HG02623 (cell line): ENCODE results near the gene ADCK1.
"Not testable (repeated sequence)": the region's sequence is repeated elsewhere in the genome, so short reads cannot be mapped to it uniquely, and the experiment has no call there.

ENCODE experiments used
- ATAC-seq: cut with Tn5 transposase; IDR thresholded peaks from one replicate; pipeline ENCODE4 v1.9.1; 2021; ENCODE audit warnings: moderate library complexity; ENCODE audit not compliant: unreplicated experiment

The ADCK1 gene

GRCh38 chr14:77924141-77924948, 124.4 kb downstream of the ADCK1 start:
- ATAC-seq = no peak

DNA sequence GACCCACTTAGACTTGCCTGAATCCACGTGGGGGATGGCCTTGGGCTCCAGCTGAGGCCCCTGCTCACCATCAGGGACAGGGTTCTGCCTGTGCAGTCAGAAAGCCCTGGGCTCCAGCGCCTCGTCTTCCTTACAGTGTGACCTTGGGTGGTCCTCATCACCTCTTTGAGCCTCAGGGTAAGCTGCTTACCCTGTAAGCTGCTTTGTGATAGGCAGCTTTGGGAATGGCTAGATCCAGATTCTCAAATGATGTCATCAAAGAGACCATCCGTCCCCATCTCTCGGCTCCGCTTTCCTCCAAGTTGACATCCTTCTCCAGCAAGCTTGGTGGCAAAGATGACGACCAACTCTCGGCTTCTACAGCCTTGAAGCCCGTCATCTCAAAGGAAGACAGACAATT, 127.0 kb downstream of the ADCK1 start:
- ATAC-seq = no peak

- ATAC-seq = no peak
Observed at GRCh38 chr14:77931441-77931840, 131.5 kb downstream of the ADCK1 start.

DNA sequence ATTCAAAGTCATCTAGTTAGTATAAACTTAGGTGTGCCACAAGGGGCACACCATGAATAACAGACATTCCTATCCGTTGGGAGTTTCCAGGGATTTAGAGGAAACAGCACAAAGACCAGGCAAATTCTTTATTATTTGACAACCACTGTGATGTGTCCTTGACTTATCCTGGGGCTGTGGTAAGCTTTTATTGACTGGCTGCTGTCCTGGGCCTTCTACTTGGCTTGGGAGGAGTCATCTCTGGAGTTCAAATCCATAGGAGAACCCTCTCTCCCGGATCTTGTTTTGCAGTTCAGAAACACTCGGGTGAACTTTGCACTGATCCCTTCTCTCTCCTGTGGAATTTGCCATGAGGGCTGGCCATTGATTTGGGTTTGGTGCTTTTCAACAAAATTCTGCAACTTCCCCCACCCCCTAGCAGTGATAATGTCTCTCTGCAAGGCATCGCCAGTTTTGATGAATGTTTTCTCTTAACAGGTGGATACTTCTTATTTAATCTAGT, 136.3 kb downstream of the ADCK1 start:
- no peak for ATAC-seq

GRCh38 chr14:77947372-77947771, 147.5 kb downstream of the ADCK1 start:
- ATAC-seq = no peak

- no peak for ATAC-seq
Observed at GRCh38 chr14:77950371-77951063, 150.6 kb downstream of the ADCK1 start.

DNA sequence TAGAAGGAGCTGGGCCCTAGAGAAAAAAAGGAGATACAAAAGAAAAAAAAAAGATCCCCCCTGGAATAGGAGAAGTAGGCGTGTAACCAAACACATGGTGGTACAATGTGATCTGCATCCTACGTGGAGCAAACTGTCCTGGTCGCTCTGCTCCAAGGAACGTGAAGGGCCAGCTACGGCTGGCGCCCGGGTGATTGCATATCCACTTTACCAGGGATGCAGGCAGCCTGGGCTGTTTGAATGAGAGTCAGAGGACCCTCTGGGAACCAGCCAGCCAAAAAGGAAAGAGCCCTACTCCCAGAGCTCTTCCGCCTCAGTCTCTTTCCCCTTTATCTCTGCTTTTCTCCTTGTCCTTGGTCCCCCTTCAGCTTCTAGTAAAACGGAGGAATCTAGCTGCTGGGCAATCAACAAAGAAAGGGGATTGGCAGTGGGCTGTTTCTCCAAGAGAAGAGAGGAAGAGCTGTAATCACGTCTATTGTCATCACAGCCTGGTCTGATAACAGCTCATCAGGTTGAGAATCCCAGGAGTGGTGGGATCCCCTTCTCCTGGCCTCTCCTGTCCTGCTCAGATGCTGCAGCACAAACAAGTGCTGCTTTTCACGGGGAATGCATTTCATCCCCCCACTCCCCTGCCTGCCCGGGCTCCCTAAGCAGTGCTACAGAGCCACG, 156.0 kb downstream of the ADCK1 start:
- no peak for ATAC-seq

GRCh38 chr14:77959686-77960085, 159.8 kb downstream of the ADCK1 start:
- ATAC-seq = not testable (repeated sequence)

DNA sequence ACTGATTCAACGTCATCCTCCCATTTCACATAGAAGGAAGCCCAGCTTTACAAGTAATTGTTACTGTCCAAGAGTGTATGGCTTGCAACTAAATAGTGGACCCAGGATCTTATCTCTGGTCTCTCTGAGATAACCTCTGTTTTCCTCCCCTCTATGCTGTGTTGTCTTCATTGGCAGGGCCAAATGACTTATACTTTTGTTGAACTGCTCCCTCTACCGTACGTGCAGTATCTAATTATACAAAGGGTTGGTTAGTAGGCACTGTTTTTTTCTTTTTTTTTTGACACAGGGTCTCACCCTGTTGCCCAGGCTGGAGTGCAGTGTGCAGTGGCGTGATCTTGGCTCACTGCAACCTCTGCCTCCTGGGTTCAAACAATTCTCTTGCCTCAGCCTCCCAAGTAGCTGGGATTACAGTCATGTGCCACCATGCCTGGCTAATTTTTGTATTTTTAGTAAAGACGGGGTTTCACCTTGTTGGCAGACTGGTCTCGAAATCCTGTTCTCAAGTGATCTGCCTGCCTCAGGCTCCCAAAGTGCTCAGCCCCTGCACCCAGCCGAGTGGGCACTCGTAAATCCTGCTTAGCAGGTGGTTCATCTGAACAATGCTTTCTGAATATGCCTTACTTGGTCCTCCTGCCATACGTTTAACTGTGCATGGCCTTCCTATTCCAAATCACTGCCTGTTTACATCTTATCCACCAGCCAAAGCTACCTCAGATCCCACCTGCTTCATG, 162.1 kb downstream of the ADCK1 start:
- no peak for ATAC-seq

DNA sequence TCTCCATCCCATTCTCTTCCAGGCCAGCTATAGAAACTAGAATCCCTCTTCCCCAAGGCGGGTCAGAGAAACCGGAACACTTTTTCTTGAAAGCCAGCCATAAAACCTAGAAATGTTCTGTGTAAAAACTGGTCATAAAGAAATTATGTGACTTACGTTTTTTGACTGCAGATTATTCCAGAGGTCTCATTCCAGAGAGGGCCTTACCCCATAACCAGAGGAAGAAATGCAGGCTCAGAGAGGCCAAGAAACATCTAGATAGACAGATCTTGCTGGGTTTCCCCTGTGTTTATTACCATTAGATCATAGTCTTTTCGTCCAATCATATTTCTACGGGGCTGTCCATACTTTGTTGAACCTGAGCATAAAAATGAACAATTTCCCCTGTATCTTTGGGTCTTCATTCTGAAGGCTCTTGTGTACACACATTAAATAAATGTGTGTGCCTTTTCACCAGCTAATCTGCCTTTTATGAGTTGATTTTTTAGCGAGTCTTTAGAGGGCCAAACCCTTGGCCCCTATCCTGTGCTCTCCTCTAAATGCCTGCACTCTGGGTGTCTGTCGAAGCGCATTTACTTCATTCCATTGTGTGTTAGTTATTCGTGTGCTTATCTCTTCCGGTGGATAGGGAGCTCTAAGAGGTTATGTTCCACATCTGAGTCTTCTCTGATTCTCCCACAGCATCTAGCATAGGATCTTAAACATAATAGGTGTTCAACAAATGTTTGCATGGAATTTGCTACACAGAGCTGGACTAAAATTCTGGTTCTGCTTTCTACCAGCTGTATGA, 163.0 kb downstream of the ADCK1 start:
- no peak for ATAC-seq

DNA sequence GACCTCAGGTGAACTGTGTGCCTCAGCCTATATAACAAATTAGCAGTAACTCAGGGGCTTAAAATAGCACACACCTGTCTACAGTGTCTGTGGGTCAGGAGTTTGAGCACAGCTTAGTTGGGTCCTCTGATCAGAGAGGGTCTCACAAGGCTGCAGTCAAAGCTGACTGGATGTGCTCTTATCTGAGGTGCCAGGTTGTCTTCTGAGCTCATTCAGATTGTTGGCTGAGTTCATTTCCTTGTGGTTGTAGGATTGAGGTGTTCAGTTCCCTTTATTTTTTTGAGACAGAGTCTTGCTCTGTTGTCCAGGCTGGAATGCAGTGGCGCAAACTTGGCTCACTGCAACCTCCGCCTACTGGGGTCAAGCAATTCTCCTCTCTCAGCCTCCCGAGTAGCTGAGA, 164.7 kb downstream of the ADCK1 start:
- ATAC-seq = no peak

- ATAC-seq = no peak
Observed at GRCh38 chr14:77965050-77965449, 165.1 kb downstream of the ADCK1 start.

- no peak for ATAC-seq
Observed at GRCh38 chr14:77965919-77966435, 166.1 kb downstream of the ADCK1 start.

- no peak for ATAC-seq
Observed at GRCh38 chr14:77967110-77967509, 167.2 kb downstream of the ADCK1 start.

DNA sequence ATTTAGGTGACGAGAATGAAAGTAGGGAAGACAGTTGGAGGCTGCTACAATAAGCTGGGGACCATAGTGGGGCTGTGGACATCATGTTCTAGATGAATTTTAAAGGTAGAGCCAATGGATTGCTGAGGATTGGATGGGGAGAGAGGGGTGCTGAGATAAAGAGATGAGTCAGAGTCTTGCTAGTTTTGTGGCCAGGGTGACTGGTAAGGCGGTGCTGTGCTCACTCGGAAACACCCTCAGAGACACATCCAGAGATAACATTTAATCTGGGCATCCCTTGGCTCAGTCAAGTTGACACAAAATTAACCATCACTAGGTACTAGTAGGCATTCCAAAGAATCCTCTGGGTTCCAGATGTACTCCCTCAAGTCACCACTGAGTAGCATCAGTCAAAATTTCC, 170.7 kb downstream of the ADCK1 start:
- ATAC-seq = no peak

DNA sequence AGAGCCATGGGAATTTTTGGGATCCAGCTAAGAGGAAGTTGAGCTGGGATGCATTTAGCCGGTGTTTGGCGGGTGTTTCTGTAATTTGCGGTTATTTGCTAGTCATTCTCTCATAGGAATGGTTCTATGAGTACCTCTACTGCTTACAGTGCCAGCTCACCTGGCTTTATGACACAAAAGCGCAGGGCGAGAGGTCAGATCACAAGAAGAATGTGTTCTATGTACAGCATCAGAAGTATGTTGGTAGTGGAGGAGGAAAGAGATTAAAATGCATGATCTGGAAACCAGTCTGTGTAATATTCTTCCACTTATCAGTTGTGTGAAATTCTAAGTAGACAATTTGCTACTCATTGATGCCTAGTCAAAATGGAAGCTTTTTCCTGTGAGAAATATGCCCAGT, 173.3 kb downstream of the ADCK1 start:
- ATAC-seq = no peak

GRCh38 chr14:77976591-77976990, 176.7 kb downstream of the ADCK1 start:
- ATAC-seq = no peak

- no peak for ATAC-seq
Observed at GRCh38 chr14:77979171-77979570, 179.3 kb downstream of the ADCK1 start.

GRCh38 chr14:77979666-77980351, 179.9 kb downstream of the ADCK1 start:
- ATAC-seq = no peak
